GM12872 (cell line): ENCODE measurements around the gene NIFK.

Experiments
- TF ChIP-seq, protein P1 (sequence below): IDR thresholded peaks from 3 replicates; pipeline ENCODE4 v1.5.1; 2011; ENCODE audit warnings: low read depth, mild to moderate bottlenecking, low read length, moderate library complexity; ENCODE audit not compliant: insufficient read depth

Gene NIFK

DNA sequence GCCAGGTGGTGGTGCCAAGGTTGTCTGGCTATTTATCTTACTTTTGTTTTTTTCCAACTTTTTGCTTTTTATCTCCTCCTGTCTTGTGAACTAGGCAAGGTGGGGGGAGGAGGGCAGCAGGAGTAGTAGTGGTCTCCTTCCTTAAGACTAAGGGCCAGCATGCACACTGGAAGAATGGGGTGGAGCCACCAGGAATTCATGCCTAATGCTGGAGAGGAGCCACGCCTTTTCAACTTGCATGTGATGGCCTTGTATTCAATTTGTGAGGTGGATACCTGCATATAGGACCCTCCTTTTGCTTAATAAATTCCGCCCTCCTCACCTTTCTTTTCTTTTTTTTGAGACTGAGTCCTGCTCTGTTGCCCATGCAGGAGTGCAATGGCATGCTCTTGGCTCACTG lies 49.8 kb downstream of the NIFK start:
- TF ChIP-seq, protein P1, sequence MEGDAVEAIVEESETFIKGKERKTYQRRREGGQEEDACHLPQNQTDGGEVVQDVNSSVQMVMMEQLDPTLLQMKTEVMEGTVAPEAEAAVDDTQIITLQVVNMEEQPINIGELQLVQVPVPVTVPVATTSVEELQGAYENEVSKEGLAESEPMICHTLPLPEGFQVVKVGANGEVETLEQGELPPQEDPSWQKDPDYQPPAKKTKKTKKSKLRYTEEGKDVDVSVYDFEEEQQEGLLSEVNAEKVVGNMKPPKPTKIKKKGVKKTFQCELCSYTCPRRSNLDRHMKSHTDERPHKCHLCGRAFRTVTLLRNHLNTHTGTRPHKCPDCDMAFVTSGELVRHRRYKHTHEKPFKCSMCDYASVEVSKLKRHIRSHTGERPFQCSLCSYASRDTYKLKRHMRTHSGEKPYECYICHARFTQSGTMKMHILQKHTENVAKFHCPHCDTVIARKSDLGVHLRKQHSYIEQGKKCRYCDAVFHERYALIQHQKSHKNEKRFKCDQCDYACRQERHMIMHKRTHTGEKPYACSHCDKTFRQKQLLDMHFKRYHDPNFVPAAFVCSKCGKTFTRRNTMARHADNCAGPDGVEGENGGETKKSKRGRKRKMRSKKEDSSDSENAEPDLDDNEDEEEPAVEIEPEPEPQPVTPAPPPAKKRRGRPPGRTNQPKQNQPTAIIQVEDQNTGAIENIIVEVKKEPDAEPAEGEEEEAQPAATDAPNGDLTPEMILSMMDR = no peak

DNA sequence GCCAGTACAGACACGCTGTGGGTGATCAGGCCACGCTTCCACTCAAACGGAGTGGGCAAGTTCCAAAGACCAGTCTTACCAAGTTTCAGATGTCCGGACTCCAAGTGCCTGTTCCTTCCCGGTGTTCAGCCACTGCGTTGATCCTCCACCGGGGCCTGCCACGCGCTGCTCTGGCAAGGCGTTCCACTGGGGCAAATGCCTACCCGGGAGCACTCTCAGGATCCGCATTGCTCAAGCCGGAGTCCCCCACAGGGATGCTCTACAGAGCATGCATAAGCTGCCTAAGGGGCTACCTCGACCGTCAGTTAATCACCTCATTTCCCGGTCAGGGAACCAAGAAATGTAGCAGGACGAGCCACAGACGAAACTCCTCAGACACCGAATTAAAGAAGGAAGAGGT lies 50.5 kb downstream of the NIFK start:
- TF ChIP-seq, protein P1 = no peak

- TF ChIP-seq, protein P1 = no peak
Observed at GRCh38 chr2:121682396-121683298, 54.0 kb downstream of the NIFK start.

GRCh38 chr2:121677855-121678254 lies 58.8 kb downstream of the NIFK start:
- TF ChIP-seq, protein P1 = no peak
